Measurements from ENCODE around the gene PCDHA3. TPM values are rescaled to one million over a fixed set of nuclear protein-coding genes. Genes with fewer than 3 reads are reported as not detected.
A peak's percentile ranks its signal among the peaks of the same experiment; 100 is the strongest.
"Not testable (repeated sequence)": the region's sequence is repeated elsewhere in the genome, so short reads cannot be mapped to it uniquely, and the experiment has no call there.

The PCDHA3 gene
- not detected in 2 replicates for total RNA-seq (2014; rRNA removed; shearing (Covaris generic))

GRCh38 chr5:140800816-140801493, at the start of gene PCDHA3:
TSS of gene PCDHA3 (plus strand) at chr5:140801057.
- DNase-seq (ENCODE audit: low spot score), result peak; percentile 22
- in situ Hi-C loops (cut with HindIII; ENCODE audit: low sequenced_read_pairs), result no loop called here

GRCh38 chr5:140753561-140753960, 47.3 kb upstream of the PCDHA3 start:
- in situ Hi-C loops (cut with HindIII; ENCODE audit: low sequenced_read_pairs), result no loop called here
- DNase-seq (ENCODE audit: low spot score), result no peak

GRCh38 chr5:140764177-140764973, 36.5 kb upstream of the PCDHA3 start:
- no peak for DNase-seq (ENCODE audit: low spot score)
- in situ Hi-C loops (cut with HindIII; ENCODE audit: low sequenced_read_pairs), result no loop called here

- DNase-seq (ENCODE audit: low spot score), result no peak
- in situ Hi-C loops (cut with HindIII; ENCODE audit: low sequenced_read_pairs), result no loop called here
Measured at GRCh38 chr5:140767444-140767843, 33.4 kb upstream of the PCDHA3 start.

GRCh38 chr5:140780512-140780911, 20.3 kb upstream of the PCDHA3 start:
- in situ Hi-C loops (cut with HindIII; ENCODE audit: low sequenced_read_pairs), result no loop called here
- no peak for DNase-seq (ENCODE audit: low spot score)

- DNase-seq (ENCODE audit: low spot score), result peak; percentile 24
Measured at GRCh38 chr5:140785905-140786686, 14.8 kb upstream of the PCDHA3 start, which contains the start of gene PCDHA1. TSS of gene PCDHA1 (plus strand) at chr5:140786140.

GRCh38 chr5:140787422-140787821, 13.4 kb upstream of the PCDHA3 start:
- DNase-seq (ENCODE audit: low spot score); in situ Hi-C loops (cut with HindIII; ENCODE audit: low sequenced_read_pairs): not testable (repeated sequence)

More at GRCh38 chr5:140785905-140786686, 14.8 kb upstream of the PCDHA3 start, which contains the start of gene PCDHA1:
- in situ Hi-C loops (cut with HindIII; ENCODE audit: low sequenced_read_pairs), result no loop called here

GRCh38 chr5:140787849-140788504, 12.9 kb upstream of the PCDHA3 start:
- DNase-seq (ENCODE audit: low spot score); in situ Hi-C loops (cut with HindIII; ENCODE audit: low sequenced_read_pairs): not testable (repeated sequence)

GRCh38 chr5:140791089-140791488, 9.8 kb upstream of the PCDHA3 start:
- in situ Hi-C loops (cut with HindIII; ENCODE audit: low sequenced_read_pairs), result no loop called here
- DNase-seq (ENCODE audit: low spot score), result no peak

GRCh38 chr5:140794595-140795258, 6.1 kb upstream of the PCDHA3 start, which contains the start of gene PCDHA2:
TSS of gene PCDHA2 (plus strand) at chr5:140794852.
- in situ Hi-C loops (cut with HindIII; ENCODE audit: low sequenced_read_pairs), result no loop called here
- no peak for DNase-seq (ENCODE audit: low spot score)

- in situ Hi-C loops (cut with HindIII; ENCODE audit: low sequenced_read_pairs), result no loop called here
- DNase-seq (ENCODE audit: low spot score), result peak; percentile 8
Measured at GRCh38 chr5:140795259-140795641, 5.6 kb upstream of the PCDHA3 start.

- DNase-seq (ENCODE audit: low spot score); in situ Hi-C loops (cut with HindIII; ENCODE audit: low sequenced_read_pairs): not testable (repeated sequence)
Measured at GRCh38 chr5:140796072-140796717, 4.7 kb upstream of the PCDHA3 start.

- in situ Hi-C loops (cut with HindIII; ENCODE audit: low sequenced_read_pairs), result no loop called here
- DNase-seq (ENCODE audit: low spot score), result no peak
Measured at GRCh38 chr5:140796718-140797095, 4.2 kb upstream of the PCDHA3 start.

GRCh38 chr5:140801494-140801841, 611 bp downstream of the PCDHA3 start:
- peak; percentile 6 for DNase-seq (ENCODE audit: low spot score)
- in situ Hi-C loops (cut with HindIII; ENCODE audit: low sequenced_read_pairs), result no loop called here

GRCh38 chr5:140802381-140802780, 1.5 kb downstream of the PCDHA3 start:
- DNase-seq (ENCODE audit: low spot score); in situ Hi-C loops (cut with HindIII; ENCODE audit: low sequenced_read_pairs): not testable (repeated sequence)

- no peak for DNase-seq (ENCODE audit: low spot score)
- in situ Hi-C loops (cut with HindIII; ENCODE audit: low sequenced_read_pairs), result no loop called here
Measured at GRCh38 chr5:140802781-140803271, 2.0 kb downstream of the PCDHA3 start.

GRCh38 chr5:140806834-140807775, 6.2 kb downstream of the PCDHA3 start, which contains the start of gene PCDHA4:
TSS of gene PCDHA4 (plus strand) at chr5:140807068.
- in situ Hi-C loops (cut with HindIII; ENCODE audit: low sequenced_read_pairs), result no loop called here

More at GRCh38 chr5:140806834-140807775, 6.2 kb downstream of the PCDHA3 start, which contains the start of gene PCDHA4:
- peak; percentile 63 for DNase-seq (ENCODE audit: low spot score)
